Activated naive CD4-positive, alpha-beta T cell treated with anti-CD3 and anti-CD28 coated beads, Interleukin-2, amount 50 U/mL, for 24 hours (primary cell): Measurements from ENCODE around the gene AUH.

ENCODE experiments used
- H3K27ac Mint-ChIP-seq: one replicate; pipeline ENCODE4 v1.8.0; 2021; ENCODE audit warnings: mild to moderate bottlenecking, mixed read lengths
- H3K27me3 Mint-ChIP-seq: one replicate; pipeline ENCODE4 v1.8.0; 2021; ENCODE audit warnings: mixed read lengths
- H3K36me3 Mint-ChIP-seq: one replicate; pipeline ENCODE4 v1.8.0; 2021; ENCODE audit warnings: mixed read lengths
- H3K4me1 Mint-ChIP-seq: one replicate; pipeline ENCODE4 v1.8.0; 2021; ENCODE audit warnings: mixed read lengths
- H3K4me3 Mint-ChIP-seq: one replicate; pipeline ENCODE4 v1.8.0; 2021; ENCODE audit warnings: mild to moderate bottlenecking, mixed read lengths
- H3K9me3 Mint-ChIP-seq: one replicate; pipeline ENCODE4 v1.8.0; 2021; ENCODE audit warnings: mixed read lengths

AUH gene

DNA sequence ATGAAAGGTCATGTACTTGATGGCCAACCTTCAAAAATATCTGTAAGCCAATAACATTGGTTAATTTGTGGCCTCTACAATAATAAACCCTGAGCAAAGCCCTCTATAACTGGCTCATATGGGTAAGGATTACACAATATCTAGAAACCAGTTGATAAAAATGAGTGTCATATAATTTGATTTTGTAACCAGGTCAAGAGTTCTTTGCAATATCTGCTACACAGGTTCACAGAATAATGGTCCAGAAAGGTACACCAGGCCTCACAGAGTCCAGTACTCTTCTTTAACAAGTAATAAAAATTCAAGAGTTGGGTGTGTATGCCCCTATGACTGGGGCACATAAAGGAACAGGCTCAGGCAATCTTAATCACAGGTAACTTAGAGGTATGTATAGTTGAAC, 95.3 kb downstream of the AUH start:
- peaks cover 23% of the 10 kb centered on the region for H3K36me3 Mint-ChIP-seq
- H3K4me1 Mint-ChIP-seq = no peaks in the 10 kb centered on the region
- peaks cover 13% of the 10 kb centered on the region for H3K9me3 Mint-ChIP-seq
- H3K4me3 Mint-ChIP-seq = no peak overlapping the region
- no peak overlapping the region for H3K27ac Mint-ChIP-seq
- no peaks in the 10 kb centered on the region for H3K27me3 Mint-ChIP-seq

DNA sequence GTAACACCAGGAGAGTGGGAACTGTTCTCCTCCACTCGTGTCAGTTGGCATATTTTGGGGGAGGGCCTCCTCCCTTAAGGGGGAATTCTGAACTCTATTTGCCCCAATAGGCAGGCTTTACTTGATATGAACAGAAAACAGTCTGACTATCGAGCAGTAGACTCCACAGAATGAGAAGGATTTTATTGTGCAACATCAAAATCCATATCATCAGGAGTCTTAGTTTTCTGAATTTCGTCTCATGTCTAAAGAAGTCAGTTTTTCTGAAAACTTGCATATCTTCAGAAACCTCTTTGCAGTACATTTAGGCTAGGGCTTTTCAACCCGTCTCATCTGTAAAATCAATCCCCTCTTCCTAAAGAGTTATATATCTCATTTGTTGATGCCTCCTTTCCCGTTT, 96.2 kb downstream of the AUH start:
- Mint-ChIP-seq H3K36me3 (peaks cover 24% of the 10 kb centered on the region), H3K27me3 (no peaks in the 10 kb centered on the region), H3K9me3 (peaks cover 13% of the 10 kb centered on the region), H3K4me1 (no peaks in the 10 kb centered on the region), H3K27ac (no peak overlapping the region), H3K4me3 (no peak overlapping the region)

DNA sequence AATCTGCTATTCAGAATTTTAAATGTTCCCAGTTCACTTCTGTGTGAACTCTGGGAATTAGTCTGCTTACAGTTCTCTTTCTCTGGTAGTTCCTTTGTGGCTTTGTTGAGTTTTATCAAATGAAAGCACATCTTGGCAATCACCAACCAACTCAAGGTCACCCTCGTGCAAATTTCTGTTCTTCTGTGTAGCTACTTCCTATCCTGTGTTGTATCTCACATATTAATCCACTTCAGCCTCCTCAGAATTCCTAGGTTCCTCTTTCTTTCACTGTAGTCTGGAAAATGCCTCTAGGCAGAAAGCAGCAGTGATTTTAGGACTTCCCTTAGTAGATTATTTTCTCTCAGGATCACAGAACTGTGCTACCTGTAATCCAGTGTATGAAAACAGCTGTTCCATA, 100.3 kb downstream of the AUH start:
- H3K27ac Mint-ChIP-seq = no peak overlapping the region
- peaks cover 13% of the 10 kb centered on the region for H3K9me3 Mint-ChIP-seq
- H3K27me3 Mint-ChIP-seq = no peaks in the 10 kb centered on the region
- no peak overlapping the region for H3K4me3 Mint-ChIP-seq
- H3K36me3 Mint-ChIP-seq = peaks cover 18% of the 10 kb centered on the region
- no peaks in the 10 kb centered on the region for H3K4me1 Mint-ChIP-seq

DNA sequence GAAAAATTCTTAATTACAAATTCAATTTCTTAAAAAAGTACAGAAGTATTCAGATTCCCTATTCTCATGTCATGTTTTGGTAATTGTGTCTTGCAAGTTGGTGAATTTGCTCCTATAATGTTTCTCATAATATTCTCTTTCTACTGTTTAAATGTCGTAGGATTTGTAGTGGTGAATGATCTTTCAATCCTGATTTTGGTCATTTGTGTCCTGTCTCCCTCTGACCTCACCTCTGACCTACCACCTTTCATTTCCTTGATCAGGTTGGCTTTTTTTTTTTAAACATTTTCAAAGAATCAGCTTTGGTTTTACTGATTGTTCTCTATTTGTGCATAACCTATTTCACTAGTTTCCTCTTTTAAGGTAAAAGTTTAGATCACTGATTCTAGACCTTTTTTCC, 102.6 kb downstream of the AUH start:
- H3K4me3 Mint-ChIP-seq = no peak overlapping the region
- H3K36me3 Mint-ChIP-seq = peaks cover 7% of the 10 kb centered on the region
- H3K9me3 Mint-ChIP-seq = peaks cover 5% of the 10 kb centered on the region
- no peaks in the 10 kb centered on the region for H3K4me1 Mint-ChIP-seq
- H3K27ac Mint-ChIP-seq = no peak overlapping the region
- no peaks in the 10 kb centered on the region for H3K27me3 Mint-ChIP-seq

DNA sequence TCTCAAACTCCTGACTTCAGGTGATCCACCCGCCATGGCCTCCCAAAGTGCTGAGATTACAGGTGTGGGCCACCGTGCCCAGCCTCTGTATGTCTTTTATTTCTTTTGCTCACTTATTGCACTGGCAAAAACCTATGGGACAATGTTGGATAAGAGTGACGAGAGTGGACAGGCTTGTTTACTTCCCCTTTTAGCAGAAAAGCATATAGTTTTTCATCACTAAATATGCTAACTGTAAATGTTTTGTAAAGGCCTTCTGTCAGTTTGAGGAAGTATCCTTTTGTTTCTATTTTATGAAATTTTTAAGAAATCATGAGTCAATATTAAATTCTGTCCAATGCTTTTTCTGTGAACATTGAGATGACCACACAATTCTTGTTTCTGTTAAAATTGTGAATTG, 103.3 kb downstream of the AUH start:
- H3K27ac Mint-ChIP-seq = no peak overlapping the region
- H3K4me3 Mint-ChIP-seq = no peak overlapping the region
- H3K9me3 Mint-ChIP-seq = no peaks in the 10 kb centered on the region
- H3K4me1 Mint-ChIP-seq = no peaks in the 10 kb centered on the region
- no peaks in the 10 kb centered on the region for H3K27me3 Mint-ChIP-seq
- peaks cover 4% of the 10 kb centered on the region for H3K36me3 Mint-ChIP-seq

DNA sequence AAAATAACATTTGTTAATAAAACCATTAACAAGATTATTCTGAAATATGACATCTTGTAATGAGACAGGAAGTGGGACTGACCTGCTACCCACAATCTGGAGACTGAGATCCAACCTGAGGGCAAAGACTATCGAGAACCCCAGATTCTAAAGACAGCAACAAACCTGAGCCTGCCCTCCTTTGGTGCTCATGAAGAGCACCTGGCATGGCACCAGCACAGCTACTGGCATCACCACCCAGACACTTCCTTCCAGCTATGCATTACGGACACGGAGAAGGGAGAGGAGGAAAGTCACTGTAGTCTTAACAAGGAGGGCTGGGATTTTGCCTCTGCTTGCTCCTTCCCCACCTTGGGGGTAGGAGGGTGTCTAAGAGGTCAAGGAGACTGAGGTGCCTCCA, 105.5 kb downstream of the AUH start:
- no peak overlapping the region for H3K4me3 Mint-ChIP-seq
- H3K36me3 Mint-ChIP-seq = no peaks in the 10 kb centered on the region
- H3K27ac Mint-ChIP-seq = no peak overlapping the region
- H3K27me3 Mint-ChIP-seq = no peaks in the 10 kb centered on the region
- H3K4me1 Mint-ChIP-seq = peaks cover 4% of the 10 kb centered on the region
- no peaks in the 10 kb centered on the region for H3K9me3 Mint-ChIP-seq

DNA sequence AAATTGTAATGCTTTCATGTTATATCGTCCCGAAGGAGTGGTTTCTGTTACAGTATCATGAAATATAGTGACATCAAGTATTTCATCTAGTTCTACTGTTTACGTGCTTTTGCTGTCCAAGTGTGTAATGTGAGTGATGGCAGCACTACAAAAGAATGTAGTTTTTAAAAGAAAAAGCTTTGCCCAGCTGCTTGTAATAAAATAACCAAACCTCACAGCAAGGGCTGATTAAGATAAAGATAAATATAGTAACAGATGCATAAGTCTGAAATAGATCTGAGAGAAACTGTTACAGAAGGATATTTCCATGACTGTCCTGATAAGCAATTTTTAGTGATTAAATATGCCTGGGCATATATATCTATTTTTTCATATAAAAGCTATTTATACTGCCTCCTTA, 106.4 kb downstream of the AUH start:
- no peaks in the 10 kb centered on the region for H3K9me3 Mint-ChIP-seq
- H3K27ac Mint-ChIP-seq = no peak overlapping the region
- no peaks in the 10 kb centered on the region for H3K36me3 Mint-ChIP-seq
- H3K4me1 Mint-ChIP-seq = peaks cover 4% of the 10 kb centered on the region
- no peak overlapping the region for H3K4me3 Mint-ChIP-seq
- H3K27me3 Mint-ChIP-seq = no peaks in the 10 kb centered on the region

DNA sequence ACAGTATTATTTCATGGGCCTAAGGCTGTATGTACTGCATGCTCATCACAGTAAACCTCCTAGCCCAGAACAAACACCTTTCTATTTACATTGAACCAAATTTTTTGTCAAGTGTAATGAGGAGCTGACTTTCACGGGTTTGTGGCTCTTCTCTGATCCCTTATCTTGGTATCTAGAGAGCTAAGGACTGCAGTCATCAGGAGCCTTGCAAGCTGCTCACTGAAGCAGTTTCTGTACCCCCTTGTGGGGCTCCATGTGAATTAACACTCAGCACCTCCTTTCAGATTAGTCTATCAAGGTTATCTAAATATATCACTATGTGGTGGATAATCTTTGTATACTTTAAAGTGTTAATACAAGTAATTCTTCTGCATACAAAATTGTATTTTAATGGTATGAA, 108.2 kb downstream of the AUH start:
- Mint-ChIP-seq H3K27me3 (no peaks in the 10 kb centered on the region), H3K4me1 (peaks cover 4% of the 10 kb centered on the region), H3K36me3 (no peaks in the 10 kb centered on the region), H3K27ac (no peak overlapping the region), H3K4me3 (no peak overlapping the region), H3K9me3 (no peaks in the 10 kb centered on the region)

DNA sequence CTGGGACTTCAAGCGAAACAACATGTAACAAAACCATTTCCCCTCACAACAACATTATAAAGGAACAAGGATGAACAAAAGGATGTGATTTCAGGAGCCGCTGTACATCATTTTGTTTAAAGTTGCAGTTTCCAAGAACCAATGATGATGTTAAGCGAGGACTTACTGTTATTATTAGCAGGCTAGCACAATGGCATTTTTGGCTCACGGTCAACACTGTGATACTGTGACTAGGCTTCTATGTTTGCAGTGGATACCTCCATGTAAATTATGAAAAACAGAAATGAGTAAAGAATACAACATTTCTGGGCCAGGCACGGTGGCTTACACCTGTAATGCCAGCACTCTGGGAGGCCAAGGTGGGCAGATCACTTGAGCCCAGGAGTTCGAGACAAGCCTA, 113.0 kb downstream of the AUH start:
- peaks cover 5% of the 10 kb centered on the region for H3K36me3 Mint-ChIP-seq
- H3K4me3 Mint-ChIP-seq = no peak overlapping the region
- H3K4me1 Mint-ChIP-seq = peaks cover 22% of the 10 kb centered on the region
- no peaks in the 10 kb centered on the region for H3K27me3 Mint-ChIP-seq
- no peaks in the 10 kb centered on the region for H3K9me3 Mint-ChIP-seq
- H3K27ac Mint-ChIP-seq = no peak overlapping the region

DNA sequence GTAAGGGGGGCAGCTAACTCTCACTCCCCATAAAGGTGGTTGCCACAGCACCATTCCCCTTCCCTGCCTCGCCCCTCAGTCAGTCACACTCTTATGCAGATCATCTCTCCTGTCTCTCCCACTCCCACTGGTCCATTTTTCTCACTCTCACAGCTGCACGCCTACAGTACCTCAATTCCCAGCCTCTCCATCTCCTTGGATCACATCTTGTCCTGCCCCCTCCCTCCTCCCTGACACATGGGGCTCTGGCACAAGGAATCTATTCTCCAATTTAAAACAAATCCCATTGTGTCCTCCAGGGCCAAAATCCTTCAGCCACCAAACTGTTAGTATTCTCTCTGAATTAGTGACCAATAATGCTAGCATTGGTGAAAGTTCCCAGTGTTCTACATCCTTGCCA, 114.4 kb downstream of the AUH start:
- Mint-ChIP-seq H3K27me3 (no peaks in the 10 kb centered on the region), H3K9me3 (no peaks in the 10 kb centered on the region), H3K36me3 (peaks cover 6% of the 10 kb centered on the region), H3K4me1 (peaks cover 19% of the 10 kb centered on the region), H3K27ac (peak overlapping the region; percentile 10), H3K4me3 (no peak overlapping the region)

DNA sequence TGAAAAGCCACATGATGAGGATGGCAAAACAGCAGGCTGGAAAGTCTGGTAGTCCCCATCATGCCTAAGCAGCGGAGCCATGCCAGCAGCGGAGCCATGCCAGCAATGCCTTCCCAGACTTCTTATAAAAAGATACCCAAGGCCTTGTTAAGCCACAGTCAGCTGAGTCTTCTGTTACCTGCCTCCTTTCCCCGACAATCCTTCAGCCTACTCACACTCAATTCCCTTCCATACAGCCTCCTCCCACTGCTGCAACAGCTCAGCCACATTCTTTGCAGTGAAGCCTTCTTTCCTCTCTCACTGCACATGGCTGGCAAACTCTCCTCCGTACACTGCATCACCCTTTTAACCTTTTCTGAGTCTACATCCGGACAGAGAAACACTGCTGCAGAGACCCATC, 114.9 kb downstream of the AUH start:
- peaks cover 19% of the 10 kb centered on the region for H3K4me1 Mint-ChIP-seq
- H3K9me3 Mint-ChIP-seq = no peaks in the 10 kb centered on the region
- no peak overlapping the region for H3K27ac Mint-ChIP-seq
- peaks cover 8% of the 10 kb centered on the region for H3K36me3 Mint-ChIP-seq
- H3K27me3 Mint-ChIP-seq = no peaks in the 10 kb centered on the region
- H3K4me3 Mint-ChIP-seq = no peak overlapping the region

DNA sequence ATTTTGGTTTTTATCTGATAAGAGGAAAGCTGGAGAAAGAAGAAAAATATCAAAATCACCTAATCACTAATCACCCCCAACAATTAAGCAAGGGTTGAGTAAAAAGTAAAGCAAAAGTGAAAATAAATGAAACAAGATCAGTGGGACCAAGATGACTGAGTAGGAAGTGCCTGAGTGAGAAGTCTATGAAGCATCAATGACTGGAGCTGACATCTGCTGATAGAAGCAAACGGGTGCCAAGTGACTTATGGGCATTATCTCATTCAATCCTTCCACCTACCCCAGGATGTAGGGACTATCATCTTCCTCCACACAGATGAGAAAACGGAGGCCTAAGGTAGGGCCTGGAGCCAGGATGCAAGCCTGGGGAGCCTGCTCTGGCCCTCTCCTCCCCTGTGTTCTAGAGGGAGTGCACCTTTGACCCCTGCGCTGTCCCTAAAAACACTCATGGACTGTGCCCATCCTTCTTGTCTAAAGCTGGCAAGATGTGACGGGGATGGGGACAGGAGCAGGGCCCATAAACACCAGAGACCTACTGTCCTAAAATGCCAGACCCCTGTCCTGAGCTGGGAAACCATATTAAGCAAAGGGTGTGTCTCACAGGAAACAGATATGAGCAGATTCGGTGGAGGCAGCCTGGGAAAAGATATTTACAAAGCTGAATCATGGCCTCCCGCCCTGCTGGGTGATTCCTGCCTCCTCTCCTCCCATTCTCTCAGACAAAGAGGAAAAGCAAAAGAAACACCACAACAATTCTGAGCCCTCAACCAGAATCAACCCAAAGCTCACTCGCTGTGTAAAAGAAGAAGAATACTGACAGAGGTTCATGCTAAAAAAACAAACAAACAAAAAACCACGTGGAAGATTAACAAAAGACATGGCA, 116.0 kb downstream of the AUH start:
- H3K27ac Mint-ChIP-seq = peak overlapping the region; percentile 83
- no peak overlapping the region for H3K4me3 Mint-ChIP-seq
- peaks cover 19% of the 10 kb centered on the region for H3K4me1 Mint-ChIP-seq

DNA sequence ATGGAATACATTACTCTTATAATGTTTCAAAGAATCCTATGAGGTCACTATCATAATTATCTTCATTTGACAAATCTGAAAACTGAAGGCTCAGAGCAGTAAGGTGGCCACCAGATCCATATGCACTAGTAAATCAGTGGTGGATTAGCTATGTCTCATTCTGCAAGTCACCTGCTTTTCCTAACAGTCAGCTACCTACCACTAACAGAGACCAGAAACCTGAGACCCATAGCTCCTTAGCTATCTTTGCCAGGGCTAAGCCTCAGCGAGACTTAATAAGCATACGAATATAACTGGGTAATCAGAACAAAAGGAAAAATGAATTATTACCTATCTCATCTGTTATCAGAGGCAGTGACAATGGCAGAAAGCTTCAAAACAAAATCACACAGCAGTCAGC, 118.7 kb downstream of the AUH start:
- Mint-ChIP-seq H3K9me3 (no peaks in the 10 kb centered on the region), H3K27me3 (no peaks in the 10 kb centered on the region), H3K4me3 (no peak overlapping the region), H3K36me3 (peaks cover 10% of the 10 kb centered on the region), H3K27ac (no peak overlapping the region), H3K4me1 (peaks cover 19% of the 10 kb centered on the region)

More for the DNA sequence above, 116.0 kb downstream of the AUH start:
- Mint-ChIP-seq H3K36me3 (peaks cover 8% of the 10 kb centered on the region), H3K27me3 (no peaks in the 10 kb centered on the region), H3K9me3 (no peaks in the 10 kb centered on the region)

DNA sequence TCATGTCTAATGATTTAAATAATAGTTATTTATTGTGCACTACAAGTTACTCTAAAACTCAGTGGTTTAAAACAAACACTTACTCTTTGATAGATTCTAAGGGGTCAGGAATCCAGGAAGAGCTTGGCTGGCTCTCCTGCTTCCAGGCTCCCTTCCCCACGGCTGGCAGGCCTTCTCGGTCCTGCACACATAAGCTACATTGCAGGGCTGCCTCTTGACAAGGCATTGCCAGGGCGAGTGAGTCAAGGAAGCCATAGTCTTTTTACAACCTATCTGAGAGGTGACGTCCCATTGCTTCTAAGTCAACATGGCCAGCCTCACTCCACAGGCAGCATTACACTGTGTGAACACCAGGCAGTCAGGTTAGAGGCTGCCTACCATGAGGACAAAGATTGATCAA, 119.8 kb downstream of the AUH start:
- Mint-ChIP-seq H3K4me1 (peaks cover 19% of the 10 kb centered on the region), H3K36me3 (peaks cover 10% of the 10 kb centered on the region), H3K27ac (no peak overlapping the region), H3K4me3 (no peak overlapping the region), H3K9me3 (no peaks in the 10 kb centered on the region), H3K27me3 (no peaks in the 10 kb centered on the region)

DNA sequence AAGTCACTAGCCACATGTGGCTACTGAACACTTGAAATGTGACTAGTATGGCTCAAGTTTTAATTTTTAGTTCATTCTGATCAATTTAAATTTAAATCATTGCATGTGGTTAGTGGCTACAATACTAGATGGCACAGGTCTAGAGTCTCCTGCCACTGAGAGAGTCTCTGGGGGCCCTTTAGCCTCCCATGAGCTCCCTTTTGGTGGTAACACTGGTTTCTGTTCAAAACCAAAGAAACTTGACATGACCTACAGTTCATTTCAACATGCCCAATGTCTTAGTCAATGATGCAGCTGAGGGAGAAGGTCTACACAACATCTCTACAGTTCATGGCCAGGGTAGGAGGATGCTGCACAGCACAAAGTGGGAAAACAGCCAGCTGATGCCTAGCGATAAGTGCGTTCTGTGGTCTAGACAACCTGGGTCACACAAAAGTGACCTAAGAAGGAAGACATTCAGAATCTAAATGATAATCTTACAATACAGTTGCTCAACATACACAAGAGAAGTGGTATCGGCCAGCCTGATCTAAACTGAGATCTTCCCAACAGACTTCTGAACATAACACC, 121.0 kb downstream of the AUH start:
- Mint-ChIP-seq H3K4me1 (peaks cover 10% of the 10 kb centered on the region), H3K9me3 (no peaks in the 10 kb centered on the region), H3K36me3 (peaks cover 13% of the 10 kb centered on the region), H3K4me3 (no peak overlapping the region), H3K27ac (no peak overlapping the region), H3K27me3 (no peaks in the 10 kb centered on the region)

DNA sequence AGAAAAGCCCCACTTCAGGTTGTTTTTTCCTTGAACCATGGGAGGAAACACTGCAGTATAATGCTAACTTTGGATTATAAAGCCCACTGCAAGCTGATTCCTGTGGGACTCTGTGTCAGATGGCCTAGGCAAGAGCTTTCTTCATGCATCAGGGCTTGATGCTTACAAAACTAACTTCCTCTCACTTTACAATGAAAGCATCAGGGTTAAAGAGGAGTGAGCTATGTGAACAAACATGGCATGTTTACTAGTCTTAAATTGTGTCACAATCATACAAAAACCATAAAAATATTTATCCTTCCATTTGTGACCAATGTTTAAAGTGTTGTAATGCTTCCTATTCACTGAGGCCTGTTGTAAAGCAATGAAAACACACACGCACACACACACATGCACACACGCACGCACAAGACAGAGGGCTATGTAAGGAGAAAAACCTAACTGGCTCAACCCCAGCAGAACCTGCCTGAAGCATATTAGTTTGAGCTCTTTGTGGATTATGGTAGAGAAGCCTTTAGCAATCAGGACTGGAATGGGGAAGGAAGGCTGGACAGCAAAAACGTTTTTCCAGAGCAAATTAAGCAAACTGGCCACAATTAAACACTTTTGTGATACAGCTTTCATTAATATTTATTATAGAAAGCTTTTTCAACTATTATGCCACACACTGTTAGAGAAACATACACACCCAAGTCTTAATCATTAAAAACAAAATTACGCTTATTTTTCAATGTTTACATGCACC, 122.2 kb downstream of the AUH start:
- Mint-ChIP-seq H3K27ac (no peak overlapping the region), H3K9me3 (no peaks in the 10 kb centered on the region), H3K4me1 (no peaks in the 10 kb centered on the region), H3K27me3 (no peaks in the 10 kb centered on the region), H3K36me3 (peaks cover 10% of the 10 kb centered on the region), H3K4me3 (no peak overlapping the region)
